ENCODE data around the gene PEDS1. TPM values are rescaled to one million over a fixed set of nuclear protein-coding genes. Genes with fewer than 3 reads are reported as not detected.

The PEDS1 gene
- total and polyA plus RNA-seq, 4 donors = 4.8 to 19.3 (median 8.6) TPM

DNA sequence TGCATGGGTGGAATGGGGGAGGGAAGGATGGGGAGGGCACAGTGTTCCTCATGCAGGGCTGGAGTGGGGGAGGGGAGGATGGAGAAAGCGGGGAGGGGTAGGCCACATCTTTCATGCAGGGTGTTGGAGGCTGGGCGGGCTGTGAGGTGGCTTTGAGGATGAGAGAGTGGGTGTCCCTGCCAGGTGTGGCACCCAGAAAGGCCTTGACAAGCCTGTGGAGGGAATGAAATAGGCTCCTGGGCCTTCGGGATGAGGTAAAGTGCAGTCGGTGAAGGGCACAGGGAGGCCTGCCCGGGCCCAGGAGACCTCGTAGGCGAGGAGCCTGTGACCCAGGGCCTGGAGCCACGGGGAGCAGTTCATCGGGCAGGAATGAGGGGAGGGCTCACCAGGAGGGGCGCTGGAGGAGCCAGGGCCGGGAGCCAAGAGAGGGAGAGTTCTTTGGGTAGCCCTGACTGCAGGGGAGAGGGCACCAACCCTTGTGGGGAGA lies 44.7 kb upstream of the PEDS1 start:
- TF ChIP-seq YY1 (IDR thresholded peaks at IDR 0.05) (no peak), EGR1 (IDR thresholded peaks at IDR 0.05; ENCODE audit: low read depth in 2 of 2) (no peak), HNF4A (conservative IDR thresholded peaks at IDR 0.05) (no peak)
- H3K36me3 ChIP-seq (ENCODE audit: control insufficient read depth in 4 of 4, insufficient read depth in 3 of 4, low read depth in 1 of 4, low read length in 3 of 4) = peaks cover 0 to 3% (median 0%) of the 10 kb centered on the region in 4 donors
- DNase-seq (ENCODE audit: low spot score) = no peak
- H3K9me3 ChIP-seq (ENCODE audit: control insufficient read depth in 4 of 4, low read length in 3 of 4) = no peaks in the 10 kb centered on the region
- no peak overlapping the region for H3K27ac ChIP-seq (ENCODE audit: low read depth in 1 of 2, low read length in 2 of 2)
- WGBS = 62% methylated on average over 11 of the region's 11 CpGs
- no peak overlapping the region for H3K9ac ChIP-seq (ENCODE audit: low read depth in 1 of 2, low read length in 2 of 2)
- no peaks in the 10 kb centered on the region for H3K27me3 ChIP-seq (ENCODE audit: control insufficient read depth in 4 of 4, insufficient read depth in 4 of 4, low read length in 3 of 4)
- H3K4me3 ChIP-seq (ENCODE audit: low read depth in 1 of 3, low read length in 3 of 3) = no peak overlapping the region
- H3K4me1 ChIP-seq (ENCODE audit: control insufficient read depth in 4 of 4, insufficient read depth in 4 of 4, low read length in 3 of 4) = peaks cover 0 to 14% (median 0%) of the 10 kb centered on the region in 4 donors

DNA sequence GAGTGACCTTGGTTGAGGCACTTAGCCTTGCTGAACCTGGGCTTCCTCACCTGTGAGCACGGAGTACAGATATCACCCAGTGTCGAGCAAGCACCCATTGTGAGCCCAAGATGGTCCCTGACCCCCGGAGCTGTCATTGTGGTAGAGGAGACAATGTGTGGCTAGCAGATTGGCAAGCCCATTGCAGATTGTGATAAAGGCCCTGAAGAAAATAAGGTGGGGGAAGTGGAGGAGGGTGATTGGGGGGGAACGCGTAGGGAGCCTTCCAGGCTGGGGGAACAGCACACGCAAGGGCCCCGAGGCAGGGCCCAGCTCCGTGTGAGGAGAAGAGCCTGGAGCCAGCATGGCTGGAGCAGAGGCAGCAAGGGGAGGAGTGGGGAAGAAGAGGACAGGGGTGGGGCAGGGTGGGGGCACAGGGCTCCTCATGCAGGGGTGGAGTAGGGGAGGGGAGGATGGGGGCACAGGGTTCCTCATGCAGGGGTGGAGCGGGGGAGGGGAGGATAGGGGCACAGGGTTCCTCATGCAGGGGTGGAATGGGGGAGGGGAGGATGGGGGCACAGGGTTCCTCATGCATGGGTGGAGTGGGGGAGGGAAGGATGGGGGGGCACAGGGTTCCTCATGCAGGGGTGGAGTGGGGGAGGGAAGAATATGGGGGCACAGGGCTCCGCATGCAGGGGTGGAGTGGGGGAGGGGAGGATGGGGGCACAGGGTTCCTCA lies 44.1 kb upstream of the PEDS1 start:
- DNase-seq (ENCODE audit: low spot score) = no peak
- Histone ChIP-seq H3K4me1 (ENCODE audit: control insufficient read depth in 4 of 4, insufficient read depth in 4 of 4, low read length in 3 of 4) (peaks cover 0 to 17% (median 0%) of the 10 kb centered on the region in 4 donors), H3K9ac (ENCODE audit: low read depth in 1 of 2, low read length in 2 of 2) (no peak overlapping the region), H3K4me3 (ENCODE audit: low read depth in 1 of 3, low read length in 3 of 3) (no peak overlapping the region), H3K36me3 (ENCODE audit: control insufficient read depth in 4 of 4, insufficient read depth in 3 of 4, low read depth in 1 of 4, low read length in 3 of 4) (peaks cover 0 to 8% (median 0%) of the 10 kb centered on the region in 4 donors), H3K27ac (ENCODE audit: low read depth in 1 of 2, low read length in 2 of 2) (no peak overlapping the region), H3K27me3 (ENCODE audit: control insufficient read depth in 4 of 4, insufficient read depth in 4 of 4, low read length in 3 of 4) (no peaks in the 10 kb centered on the region), H3K9me3 (ENCODE audit: control insufficient read depth in 4 of 4, low read length in 3 of 4) (no peaks in the 10 kb centered on the region)
- TF ChIP-seq, protein P1, sequence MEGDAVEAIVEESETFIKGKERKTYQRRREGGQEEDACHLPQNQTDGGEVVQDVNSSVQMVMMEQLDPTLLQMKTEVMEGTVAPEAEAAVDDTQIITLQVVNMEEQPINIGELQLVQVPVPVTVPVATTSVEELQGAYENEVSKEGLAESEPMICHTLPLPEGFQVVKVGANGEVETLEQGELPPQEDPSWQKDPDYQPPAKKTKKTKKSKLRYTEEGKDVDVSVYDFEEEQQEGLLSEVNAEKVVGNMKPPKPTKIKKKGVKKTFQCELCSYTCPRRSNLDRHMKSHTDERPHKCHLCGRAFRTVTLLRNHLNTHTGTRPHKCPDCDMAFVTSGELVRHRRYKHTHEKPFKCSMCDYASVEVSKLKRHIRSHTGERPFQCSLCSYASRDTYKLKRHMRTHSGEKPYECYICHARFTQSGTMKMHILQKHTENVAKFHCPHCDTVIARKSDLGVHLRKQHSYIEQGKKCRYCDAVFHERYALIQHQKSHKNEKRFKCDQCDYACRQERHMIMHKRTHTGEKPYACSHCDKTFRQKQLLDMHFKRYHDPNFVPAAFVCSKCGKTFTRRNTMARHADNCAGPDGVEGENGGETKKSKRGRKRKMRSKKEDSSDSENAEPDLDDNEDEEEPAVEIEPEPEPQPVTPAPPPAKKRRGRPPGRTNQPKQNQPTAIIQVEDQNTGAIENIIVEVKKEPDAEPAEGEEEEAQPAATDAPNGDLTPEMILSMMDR (IDR thresholded peaks at IDR 0.05; ENCODE audit: low read depth, low read length, missing input control) = no peak
- no peak for TF ChIP-seq YY1 (IDR thresholded peaks at IDR 0.05)
- no peak for TF ChIP-seq TAF1 (conservative IDR thresholded peaks at IDR 0.05)
- TF ChIP-seq, protein P2, sequence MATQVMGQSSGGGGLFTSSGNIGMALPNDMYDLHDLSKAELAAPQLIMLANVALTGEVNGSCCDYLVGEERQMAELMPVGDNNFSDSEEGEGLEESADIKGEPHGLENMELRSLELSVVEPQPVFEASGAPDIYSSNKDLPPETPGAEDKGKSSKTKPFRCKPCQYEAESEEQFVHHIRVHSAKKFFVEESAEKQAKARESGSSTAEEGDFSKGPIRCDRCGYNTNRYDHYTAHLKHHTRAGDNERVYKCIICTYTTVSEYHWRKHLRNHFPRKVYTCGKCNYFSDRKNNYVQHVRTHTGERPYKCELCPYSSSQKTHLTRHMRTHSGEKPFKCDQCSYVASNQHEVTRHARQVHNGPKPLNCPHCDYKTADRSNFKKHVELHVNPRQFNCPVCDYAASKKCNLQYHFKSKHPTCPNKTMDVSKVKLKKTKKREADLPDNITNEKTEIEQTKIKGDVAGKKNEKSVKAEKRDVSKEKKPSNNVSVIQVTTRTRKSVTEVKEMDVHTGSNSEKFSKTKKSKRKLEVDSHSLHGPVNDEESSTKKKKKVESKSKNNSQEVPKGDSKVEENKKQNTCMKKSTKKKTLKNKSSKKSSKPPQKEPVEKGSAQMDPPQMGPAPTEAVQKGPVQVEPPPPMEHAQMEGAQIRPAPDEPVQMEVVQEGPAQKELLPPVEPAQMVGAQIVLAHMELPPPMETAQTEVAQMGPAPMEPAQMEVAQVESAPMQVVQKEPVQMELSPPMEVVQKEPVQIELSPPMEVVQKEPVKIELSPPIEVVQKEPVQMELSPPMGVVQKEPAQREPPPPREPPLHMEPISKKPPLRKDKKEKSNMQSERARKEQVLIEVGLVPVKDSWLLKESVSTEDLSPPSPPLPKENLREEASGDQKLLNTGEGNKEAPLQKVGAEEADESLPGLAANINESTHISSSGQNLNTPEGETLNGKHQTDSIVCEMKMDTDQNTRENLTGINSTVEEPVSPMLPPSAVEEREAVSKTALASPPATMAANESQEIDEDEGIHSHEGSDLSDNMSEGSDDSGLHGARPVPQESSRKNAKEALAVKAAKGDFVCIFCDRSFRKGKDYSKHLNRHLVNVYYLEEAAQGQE (IDR thresholded peaks at IDR 0.05) = no peak
- no peak for TF ChIP-seq HNF4A (conservative IDR thresholded peaks at IDR 0.05)
- TF ChIP-seq FOXA1 (IDR thresholded peaks at IDR 0.05) = no peak
- TF ChIP-seq, protein P3, sequence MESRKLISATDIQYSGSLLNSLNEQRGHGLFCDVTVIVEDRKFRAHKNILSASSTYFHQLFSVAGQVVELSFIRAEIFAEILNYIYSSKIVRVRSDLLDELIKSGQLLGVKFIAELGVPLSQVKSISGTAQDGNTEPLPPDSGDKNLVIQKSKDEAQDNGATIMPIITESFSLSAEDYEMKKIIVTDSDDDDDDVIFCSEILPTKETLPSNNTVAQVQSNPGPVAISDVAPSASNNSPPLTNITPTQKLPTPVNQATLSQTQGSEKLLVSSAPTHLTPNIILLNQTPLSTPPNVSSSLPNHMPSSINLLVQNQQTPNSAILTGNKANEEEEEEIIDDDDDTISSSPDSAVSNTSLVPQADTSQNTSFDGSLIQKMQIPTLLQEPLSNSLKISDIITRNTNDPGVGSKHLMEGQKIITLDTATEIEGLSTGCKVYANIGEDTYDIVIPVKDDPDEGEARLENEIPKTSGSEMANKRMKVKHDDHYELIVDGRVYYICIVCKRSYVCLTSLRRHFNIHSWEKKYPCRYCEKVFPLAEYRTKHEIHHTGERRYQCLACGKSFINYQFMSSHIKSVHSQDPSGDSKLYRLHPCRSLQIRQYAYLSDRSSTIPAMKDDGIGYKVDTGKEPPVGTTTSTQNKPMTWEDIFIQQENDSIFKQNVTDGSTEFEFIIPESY (IDR thresholded peaks at IDR 0.05) = no peak
- no peak for TF ChIP-seq NR2F2 (IDR thresholded peaks at IDR 0.05)
- no peak for TF ChIP-seq FOXA2 (IDR thresholded peaks at IDR 0.05)
- no peak for TF ChIP-seq SP1 (IDR thresholded peaks at IDR 0.05)
- WGBS = 89% methylated on average over 10 of the region's 10 CpGs
